ENCODE results near the gene RNU1-1. TPM values are rescaled to one million over a fixed set of nuclear protein-coding genes. Genes with fewer than 3 reads are reported as not detected.
"Not testable (repeated sequence)": the region's sequence is repeated elsewhere in the genome, so short reads cannot be mapped to it uniquely, and the experiment has no call there.

Gene RNU1-1
- total RNA-seq, 4 donors from 2014 or later = under 0.01 TPM

DNA sequence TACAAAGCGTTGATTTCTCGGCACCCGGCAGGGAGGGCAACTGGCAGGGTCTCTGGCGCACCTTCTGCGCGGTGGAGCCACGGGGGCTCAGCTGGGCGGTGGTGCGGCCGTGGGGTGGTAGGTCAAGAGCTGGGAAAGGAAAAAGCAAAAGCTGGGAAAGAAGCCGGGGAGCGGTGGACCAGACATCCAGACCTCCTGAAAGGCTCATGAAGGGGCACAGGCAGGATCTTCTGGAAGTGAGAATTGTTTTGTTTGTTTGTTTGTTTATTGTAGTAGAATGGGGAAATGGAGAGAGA, 7.2 kb upstream of the RNU1-1 start:
- Histone ChIP-seq H3K27ac (no peak overlapping the region), H3K27me3 (peaks cover 0 to 33% of the 10 kb centered on the region in 2 donors), H3K36me3 (no peaks in the 10 kb centered on the region), H3K9me3 (no peaks in the 10 kb centered on the region), H3K4me3 (no peak overlapping the region), H3K4me1 (no peaks in the 10 kb centered on the region)
- no peak for DNase-seq (ENCODE audit: low spot score in 2 of 2)
- TF ChIP-seq POLR2A (IDR thresholded peaks at IDR 0.05) = no peak
- no peak for TF ChIP-seq EP300 (IDR thresholded peaks at IDR 0.05)
- TF ChIP-seq, protein P1, sequence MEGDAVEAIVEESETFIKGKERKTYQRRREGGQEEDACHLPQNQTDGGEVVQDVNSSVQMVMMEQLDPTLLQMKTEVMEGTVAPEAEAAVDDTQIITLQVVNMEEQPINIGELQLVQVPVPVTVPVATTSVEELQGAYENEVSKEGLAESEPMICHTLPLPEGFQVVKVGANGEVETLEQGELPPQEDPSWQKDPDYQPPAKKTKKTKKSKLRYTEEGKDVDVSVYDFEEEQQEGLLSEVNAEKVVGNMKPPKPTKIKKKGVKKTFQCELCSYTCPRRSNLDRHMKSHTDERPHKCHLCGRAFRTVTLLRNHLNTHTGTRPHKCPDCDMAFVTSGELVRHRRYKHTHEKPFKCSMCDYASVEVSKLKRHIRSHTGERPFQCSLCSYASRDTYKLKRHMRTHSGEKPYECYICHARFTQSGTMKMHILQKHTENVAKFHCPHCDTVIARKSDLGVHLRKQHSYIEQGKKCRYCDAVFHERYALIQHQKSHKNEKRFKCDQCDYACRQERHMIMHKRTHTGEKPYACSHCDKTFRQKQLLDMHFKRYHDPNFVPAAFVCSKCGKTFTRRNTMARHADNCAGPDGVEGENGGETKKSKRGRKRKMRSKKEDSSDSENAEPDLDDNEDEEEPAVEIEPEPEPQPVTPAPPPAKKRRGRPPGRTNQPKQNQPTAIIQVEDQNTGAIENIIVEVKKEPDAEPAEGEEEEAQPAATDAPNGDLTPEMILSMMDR (IDR thresholded peaks at IDR 0.05) = no peak
- WGBS, 2 donors = 38 to 49% methylated on average over 12 of the region's 12 CpGs

DNA sequence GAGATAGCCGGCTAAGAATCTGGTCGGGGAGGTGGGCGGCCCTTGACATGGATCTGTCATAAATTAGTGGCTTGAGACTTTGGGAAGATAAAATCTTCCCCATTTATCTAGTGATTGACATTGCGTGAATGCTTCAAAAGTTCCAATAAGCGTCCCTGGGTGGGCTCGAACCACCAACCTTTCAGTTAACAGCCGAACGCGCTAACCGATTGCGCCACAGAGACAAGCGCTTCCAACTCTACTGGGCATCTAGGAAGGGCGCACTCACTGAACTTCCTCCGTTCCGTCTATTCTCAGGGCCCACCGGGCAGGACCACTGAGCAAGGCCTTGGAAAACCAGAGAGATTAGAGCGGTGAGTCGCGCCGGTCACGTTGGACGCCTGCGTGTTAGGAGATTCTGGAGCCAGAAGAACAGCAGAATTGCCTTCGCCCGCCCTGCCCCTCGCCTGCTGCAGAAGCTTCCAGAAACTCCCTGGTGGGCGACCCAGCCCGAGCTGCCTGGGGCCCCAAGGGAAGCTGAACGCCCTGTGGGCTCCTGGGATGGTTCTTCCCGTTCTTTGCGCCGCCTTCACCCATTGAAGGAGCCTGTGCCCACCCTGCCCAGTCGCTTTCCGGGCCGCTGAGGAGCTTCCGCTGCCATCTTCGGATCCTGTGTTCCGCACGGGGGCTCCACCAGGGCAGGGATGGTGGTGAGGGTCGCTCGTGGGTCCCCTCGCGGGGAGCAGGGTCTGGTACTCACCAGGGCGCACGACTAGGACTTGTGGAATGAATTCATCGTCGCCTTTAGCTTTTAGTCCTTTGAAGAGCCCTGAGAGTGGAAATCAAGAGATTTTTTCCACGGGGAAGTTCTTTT, 6.6 kb upstream of the RNU1-1 start:
- not testable (repeated sequence) for DNase-seq (ENCODE audit: low spot score in 2 of 2); H3K4me3 ChIP-seq; H3K4me1 ChIP-seq; H3K9me3 ChIP-seq; H3K27ac ChIP-seq; H3K36me3 ChIP-seq
- H3K27me3 ChIP-seq = peaks cover 0 to 31% of the 10 kb centered on the region in 2 donors
- 31 to 43% methylated on average over 39 to 44 of the region's 48 CpGs for WGBS, 2 donors

DNA sequence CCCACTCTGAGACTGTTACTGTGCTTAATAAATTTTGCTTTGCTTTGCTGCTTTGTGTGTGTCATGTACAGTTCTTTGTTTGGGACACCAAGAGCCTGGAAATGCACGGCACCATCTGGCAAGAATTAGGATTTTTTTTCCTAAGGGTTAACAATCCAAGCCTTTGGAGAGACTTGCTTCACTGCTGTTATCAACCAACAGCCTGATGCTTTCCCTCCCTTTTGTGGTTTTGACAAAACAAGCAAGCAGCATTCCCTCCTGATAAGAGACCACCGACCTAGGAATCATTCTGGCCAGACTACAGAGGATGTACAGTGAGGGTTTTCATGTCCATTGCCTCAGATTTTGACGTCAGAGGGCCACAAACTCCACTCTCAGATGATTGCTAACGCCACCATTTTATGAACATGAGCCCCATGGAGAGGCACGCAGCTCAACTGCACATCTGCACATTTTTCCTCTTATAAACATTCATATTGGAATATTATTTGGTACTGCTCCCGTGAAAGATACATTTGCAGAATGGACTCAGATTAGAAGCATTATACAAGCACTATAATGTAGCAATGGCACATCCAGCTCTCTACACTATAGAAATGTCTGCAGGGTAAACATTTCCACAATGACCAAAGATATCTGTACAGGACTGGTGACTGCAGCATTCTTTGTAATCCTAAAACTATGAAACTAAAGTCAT, 5.3 kb upstream of the RNU1-1 start:
- H3K36me3 ChIP-seq; DNase-seq (ENCODE audit: low spot score in 2 of 2): not testable (repeated sequence)
- peaks cover 0 to 31% of the 10 kb centered on the region in 2 donors for H3K27me3 ChIP-seq

DNA sequence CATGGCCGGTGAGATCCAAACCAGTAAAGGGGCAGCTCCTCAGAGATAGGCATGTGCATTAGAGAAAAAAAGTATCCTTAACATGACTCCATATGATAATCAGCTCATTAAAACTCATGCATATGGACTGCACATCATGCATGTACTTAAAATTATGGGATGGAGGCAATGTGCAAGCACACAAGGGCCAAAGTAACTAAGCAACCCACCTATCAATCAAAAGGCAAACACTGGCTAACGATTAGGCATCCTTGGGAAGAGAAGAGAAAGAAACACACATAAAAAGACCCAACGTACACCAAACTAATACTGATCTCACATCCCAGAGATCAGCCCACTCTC, 4.8 kb upstream of the RNU1-1 start:
- 27 to 29% methylated on average over 3 of the region's 3 CpGs for WGBS, 2 donors
- peaks cover 0 to 31% of the 10 kb centered on the region in 2 donors for H3K27me3 ChIP-seq
- H3K4me1 ChIP-seq; H3K36me3 ChIP-seq; H3K4me3 ChIP-seq; DNase-seq (ENCODE audit: low spot score in 2 of 2); H3K27ac ChIP-seq; H3K9me3 ChIP-seq: not testable (repeated sequence)

More for the DNA sequence above, 5.3 kb upstream of the RNU1-1 start:
- not testable (repeated sequence) for H3K9me3 ChIP-seq, H3K4me3 ChIP-seq, H3K27ac ChIP-seq, H3K4me1 ChIP-seq
- 40 to 41% methylated on average over 6 of the region's 6 CpGs for WGBS, 2 donors

DNA sequence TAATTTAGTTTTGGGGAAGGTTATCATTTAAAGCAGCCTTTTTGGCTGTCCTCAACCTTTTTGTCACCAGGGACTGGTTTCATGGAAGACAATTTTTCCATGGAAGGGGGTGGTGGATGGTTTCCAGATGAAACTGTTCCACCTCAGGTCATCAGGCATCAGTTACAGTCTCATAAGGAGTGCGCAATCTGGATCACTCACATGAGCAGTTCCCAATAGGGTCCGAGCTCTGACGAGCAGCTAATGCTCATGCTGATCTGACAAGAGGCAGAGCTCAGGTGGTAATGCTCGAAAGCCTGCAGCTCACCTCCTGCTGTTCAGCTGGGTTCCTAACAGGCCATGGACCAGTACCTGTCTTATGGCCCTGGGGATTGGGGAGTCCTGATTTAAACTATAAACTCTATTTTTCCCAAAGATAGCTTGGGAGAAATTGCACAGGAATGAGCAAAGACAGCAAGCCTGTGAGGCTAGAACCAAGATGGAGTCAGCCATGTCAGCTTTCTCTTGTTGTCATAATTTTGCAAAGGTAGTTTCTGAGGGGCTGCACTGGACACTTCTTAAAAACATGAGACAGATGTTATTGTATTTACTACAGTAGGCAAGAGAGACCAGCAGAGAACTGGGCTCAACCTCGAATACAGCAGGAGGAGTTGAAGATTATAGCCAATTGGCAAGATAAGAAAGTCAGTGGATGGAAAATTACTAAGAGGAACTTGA, 2.8 kb upstream of the RNU1-1 start:
- DNase-seq (ENCODE audit: low spot score in 2 of 2); H3K4me1 ChIP-seq; H3K9me3 ChIP-seq; H3K27ac ChIP-seq; H3K4me3 ChIP-seq; H3K36me3 ChIP-seq: not testable (repeated sequence)
- WGBS, 2 donors = 82 to 87% methylated on average over 4 to 5 of the region's 5 CpGs
- peaks cover 0 to 31% of the 10 kb centered on the region in 2 donors for H3K27me3 ChIP-seq

DNA sequence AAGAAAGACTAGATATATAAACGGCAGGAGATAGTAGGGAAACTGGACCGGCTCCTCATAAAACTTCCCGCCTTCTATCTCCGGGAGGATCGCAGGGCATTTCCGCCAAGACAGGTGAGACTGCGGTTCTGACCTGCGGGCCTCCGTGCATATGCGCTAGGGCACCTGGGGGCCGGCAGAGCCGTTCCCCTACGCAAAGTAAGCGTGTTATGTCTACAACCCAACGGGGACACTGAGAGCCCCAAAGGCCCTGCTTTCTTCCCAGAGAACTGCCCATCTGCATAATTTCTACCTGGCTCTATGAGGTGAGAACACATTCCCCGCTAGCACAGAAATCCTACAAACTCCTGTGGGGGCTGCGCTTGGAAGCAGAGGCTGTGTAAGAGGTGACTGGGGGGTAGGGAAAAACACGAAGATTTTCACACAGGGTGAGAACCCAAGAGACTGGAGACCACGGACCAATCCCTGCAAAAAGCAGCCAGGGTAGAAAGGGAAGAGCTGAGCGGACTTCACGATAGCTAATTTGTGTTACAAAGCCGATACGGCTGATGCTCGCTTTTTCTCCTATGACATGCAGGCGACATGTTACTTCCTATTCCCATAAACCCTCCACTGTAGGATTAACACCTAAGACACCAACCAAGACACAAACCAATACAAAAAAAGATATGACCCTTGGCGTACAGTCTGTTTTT, 526 bp downstream of the RNU1-1 start:
- H3K36me3 ChIP-seq; H3K27me3 ChIP-seq; DNase-seq (ENCODE audit: low spot score in 2 of 2); H3K4me1 ChIP-seq; H3K9me3 ChIP-seq: not testable (repeated sequence)
- peak overlapping the region in 1 of 4 donors; percentile 25 for H3K4me3 ChIP-seq
- TF ChIP-seq POLR2A (IDR thresholded peaks at IDR 0.05) = peak in 1 of 2 donors; percentile 59
- H3K27ac ChIP-seq = peak overlapping the region in 3 of 4 donors; percentile 54 to 74 (median 56)
- 8 to 10% methylated on average over 10 to 26 of the region's 26 CpGs for WGBS, 2 donors

DNA sequence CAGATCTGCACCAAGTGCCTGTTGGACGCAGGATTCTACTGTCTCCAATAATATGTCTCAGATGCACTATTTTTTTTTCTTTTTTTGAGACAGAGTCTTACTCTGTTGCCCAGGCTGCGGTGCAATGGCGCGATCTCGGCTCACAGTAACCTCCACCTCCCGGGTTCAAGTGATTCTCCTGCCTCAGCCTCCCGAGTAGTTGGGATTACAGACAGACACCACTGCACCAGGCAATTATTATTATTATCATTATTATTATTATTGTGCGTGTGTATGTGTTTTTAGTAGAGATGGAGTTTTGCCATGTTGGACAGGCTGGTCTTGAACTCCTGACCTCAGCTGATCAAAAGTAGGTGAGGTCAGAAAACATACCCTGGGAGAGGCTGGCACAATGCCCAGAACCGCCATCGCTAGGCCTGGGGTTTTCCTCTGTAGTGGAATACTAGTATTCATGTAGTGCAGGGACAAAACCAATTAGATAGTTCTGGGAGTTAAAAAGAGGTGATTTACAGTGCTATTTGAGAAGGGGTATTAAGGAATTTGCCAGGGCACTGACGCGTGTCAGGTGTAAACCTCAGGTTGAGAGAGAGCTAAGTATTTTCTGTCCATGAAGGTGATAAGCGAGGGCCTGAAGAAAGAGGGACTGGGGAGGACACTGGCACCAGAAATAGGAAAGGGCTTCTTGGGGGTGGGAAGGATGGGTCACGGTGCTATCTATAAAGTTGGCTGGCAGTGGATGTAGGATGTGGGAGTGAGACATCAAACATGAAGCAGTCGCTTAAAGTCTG, 1.3 kb downstream of the RNU1-1 start:
- not testable (repeated sequence) for H3K27me3 ChIP-seq; H3K4me1 ChIP-seq; H3K36me3 ChIP-seq; DNase-seq (ENCODE audit: low spot score in 2 of 2); H3K4me3 ChIP-seq; H3K9me3 ChIP-seq
- H3K27ac ChIP-seq = peak overlapping the region in 1 of 4 donors; percentile 74
- 56 to 67% methylated on average over 13 to 15 of the region's 15 CpGs for WGBS, 2 donors

DNA sequence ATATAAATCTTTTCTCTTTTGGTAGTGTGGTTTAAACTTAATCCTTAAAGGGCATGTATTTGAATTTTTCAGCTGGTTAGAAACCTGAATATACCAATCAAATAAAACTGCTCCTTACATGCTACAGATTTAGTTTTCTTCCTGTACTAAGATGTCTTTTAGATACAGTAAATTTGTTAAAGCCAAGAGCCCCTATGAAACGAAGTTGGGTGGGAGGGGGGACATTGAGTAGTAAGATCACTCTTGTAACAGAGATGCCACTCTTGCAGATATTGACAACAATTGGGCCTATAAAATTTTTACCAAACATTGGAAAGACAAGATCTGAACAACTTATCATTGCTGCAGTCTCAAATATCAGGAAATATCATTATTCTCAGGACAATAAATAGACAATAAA, 2.2 kb downstream of the RNU1-1 start:
- WGBS, 2 donors = 35 to 37% methylated on average over 1 of the region's 1 CpG
- H3K4me1 ChIP-seq; H3K4me3 ChIP-seq; H3K36me3 ChIP-seq; H3K27ac ChIP-seq; DNase-seq (ENCODE audit: low spot score in 2 of 2); H3K9me3 ChIP-seq; H3K27me3 ChIP-seq: not testable (repeated sequence)

DNA sequence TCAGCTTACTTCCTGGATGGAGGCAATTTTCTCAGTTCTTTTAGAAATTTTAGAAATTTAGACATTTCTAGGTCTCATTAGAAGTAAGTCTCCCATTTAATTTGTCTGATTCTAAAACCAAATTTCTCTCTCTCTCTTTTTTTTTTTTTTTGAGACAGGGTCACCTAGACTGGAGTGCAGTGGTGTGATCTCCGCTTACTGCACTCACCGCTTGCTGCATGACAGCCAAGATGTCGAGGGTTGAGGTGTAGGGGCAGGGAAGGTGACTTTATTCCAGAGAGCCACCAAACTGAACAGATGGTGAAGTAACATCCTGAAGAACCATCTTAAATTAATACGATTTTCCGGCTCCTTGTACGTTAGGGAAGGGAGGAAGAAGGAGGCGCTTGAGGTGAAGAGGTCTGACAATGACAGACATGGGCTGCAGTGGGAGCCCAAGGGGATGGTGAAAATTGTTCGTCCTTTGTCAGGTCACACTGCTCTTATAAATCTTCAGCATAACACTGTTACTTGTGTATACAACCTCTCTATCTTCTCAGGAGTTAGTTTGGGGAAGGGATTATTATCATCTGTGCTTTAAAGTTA, 5.1 kb downstream of the RNU1-1 start:
- H3K27ac ChIP-seq; H3K4me1 ChIP-seq; H3K36me3 ChIP-seq; H3K27me3 ChIP-seq; DNase-seq (ENCODE audit: low spot score in 2 of 2); H3K4me3 ChIP-seq: not testable (repeated sequence)
- 79 to 83% methylated on average over 8 of the region's 8 CpGs for WGBS, 2 donors
- peaks cover 0 to 11% (median 0%) of the 10 kb centered on the region in 4 donors for H3K9me3 ChIP-seq

DNA sequence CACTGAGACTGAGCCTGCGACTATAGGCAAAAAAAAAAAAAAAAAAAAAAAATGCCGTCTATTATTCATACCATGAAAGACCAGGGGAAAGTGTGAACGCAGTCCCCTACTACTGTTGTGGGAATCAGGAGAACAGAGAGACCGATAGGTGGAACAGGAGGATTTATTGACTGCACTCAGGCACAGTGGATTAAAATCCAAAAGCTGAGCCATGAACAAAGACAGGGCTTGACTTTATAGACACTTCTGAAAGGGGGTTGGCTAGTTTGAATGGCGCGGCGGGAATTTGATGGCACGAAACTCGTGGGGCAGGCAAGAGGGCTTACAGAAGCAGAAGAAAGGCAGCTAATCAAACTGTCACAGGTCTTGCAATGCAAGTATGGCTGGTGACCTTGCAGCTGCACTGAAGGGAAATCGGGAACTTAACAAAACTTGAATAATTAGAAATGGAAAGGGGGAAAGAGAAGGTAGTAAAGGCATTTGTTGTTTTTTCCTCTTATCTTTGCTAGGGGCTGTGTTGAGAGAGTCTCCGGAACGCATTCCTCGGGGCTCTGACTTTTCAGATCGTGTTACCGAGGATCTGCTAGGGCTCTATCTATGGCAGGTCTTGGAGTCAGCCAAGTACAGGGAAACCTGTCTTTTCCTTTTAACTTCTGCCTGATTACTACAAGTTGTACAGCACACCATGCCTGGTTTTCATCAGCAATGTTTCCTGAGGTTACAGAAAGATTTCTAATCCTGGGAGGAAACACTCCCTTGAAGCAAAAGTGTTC, 7.5 kb downstream of the RNU1-1 start:
- WGBS, 2 donors = 70 to 78% methylated on average over 15 of the region's 15 CpGs

More for the DNA sequence above, 7.5 kb downstream of the RNU1-1 start:
- H3K4me1 ChIP-seq; H3K27me3 ChIP-seq; H3K27ac ChIP-seq; H3K4me3 ChIP-seq; DNase-seq (ENCODE audit: low spot score in 2 of 2); H3K36me3 ChIP-seq: not testable (repeated sequence)
- H3K9me3 ChIP-seq = peaks cover 0 to 11% (median 0%) of the 10 kb centered on the region in 4 donors
